Ovary (tissue), 9 donors: ENCODE measurements around the gene UBFD1. TPM values are rescaled to one million over a fixed set of nuclear protein-coding genes. Genes with fewer than 3 reads are reported as not detected.

Experiments
- DNase-seq, 5 donors: peaks; one replicate each; pipeline ENCODE4 v3.0.0-alpha.2; 2019 to 2020
- H3K27ac ChIP-seq, 2 donors: fragments of 200-600 bp; one replicate each; pipeline versions ENCODE4 v1.5.1 to v1.8.0; 2019 to 2022
- H3K27me3 ChIP-seq: fragments of 200-600 bp; one replicate; pipeline ENCODE4 v1.8.0; 2022
- H3K36me3 ChIP-seq: fragments of 200-600 bp; sonication (generic); one replicate; pipeline ENCODE4 v1.5.1; 2019
- H3K4me1 ChIP-seq: one replicate; pipeline ENCODE4 v1.8.1; 2013; ENCODE audit warnings: mild to moderate bottlenecking, moderate library complexity; ENCODE audit not compliant: insufficient read depth
- H3K4me3 ChIP-seq: fragments of 200-600 bp; sonication (generic); one replicate; pipeline ENCODE4 v1.5.1; 2017
- H3K9me3 ChIP-seq, 2 donors: fragments of 200-600 bp in 1 of 2; sonication (generic) in 1 of 2; one replicate each; pipeline versions ENCODE4 v1.5.1 to v1.8.1; 2013 to 2019; ENCODE audit warnings: mild to moderate bottlenecking in 1 of 2, moderate library complexity in 1 of 2
- CTCF ChIP-seq, 3 donors: fragments of 450-650 bp in 2 of 3; fragments of 200-600 bp in 1 of 3; IDR thresholded peaks; one replicate each; pipeline versions ENCODE4 v1.5.1 to v1.8.0; 2016 to 2022; ENCODE audit warnings: antibody characterized with exemption in 3 of 3, mild to moderate bottlenecking in 1 of 3
- EP300 ChIP-seq: sonication (generic); formaldehyde crosslinking; IDR thresholded peaks from one replicate; pipeline ENCODE4 v1.6.1; 2017; ENCODE audit warnings: antibody characterized with exemption
- POLR2A ChIP-seq: fragments of 450-650 bp; IDR thresholded peaks from one replicate; pipeline ENCODE4 v1.6.1; 2017; ENCODE audit warnings: antibody characterized with exemption, mild to moderate bottlenecking, moderate library complexity
- WGBS, 3 donors: extraction: QIAGEN DNeasy Blood & Tissue Kit in 1 of 3; methylation state at CpG; one replicate each; pipeline versions ENCODE4 v1.1.5 to v1.1.7; 2013 to 2017; 5-methylcytosine and 5-hydroxymethylcytosine counted together
- intact Hi-C, 4 donors: fragments of 100-400 bp; cut with DNase I; formaldehyde crosslinking; loops; one replicate each; pipeline versions ENCODE4 v1.11.0 to v1.15.1; 2022 to 2023
- polyA plus RNA-seq, 2 donors: library from polyadenylated mRNA; stranded (reverse); fragments of 200-250 nt in 1 of 2; fragments of 350-450 nt in 1 of 2; fragmentation: Illumina TruSeq in 1 of 2; extraction: RNeasy Lipid Tissue Mini Kit (QIAGEN cat#74804) in 1 of 2; gene quantifications; one replicate each; pipeline ENCODE4 v1.2.3, GENCODE V29; 2013 to 2014
- total RNA-seq, 7 donors: library from RNA; depleted of rRNA in 2 of 7; stranded (reverse); fragments of >200 nt in 2 of 7; fragmentation: NEBNext Ultra II Directional in 3 of 7; extraction: Animal tissue kit (Norgen Biotek cat#: 25700) in 3 of 7; gene quantifications; one replicate each; pipeline versions ENCODE4 v1.1.0 to v1.2.4, GENCODE V29; 2016 to 2023
- donor health status: DM: no; HTN: no; CAD: no; lungs with moderate emphysema.
- donor health status: DM: no; HTN: no; CAD: no.
- donor health status: Bipolar disorder and iron deficiency.
- donor health status: DM: yes; HTN: yes; CAD: no.
- donor health status: DM: no; HTN: no; CAD: no.
- donor health status: DM: yes; HTN: yes; CAD: no.

Gene UBFD1
- total and polyA plus RNA-seq, 9 donors, result 13.8 to 67.4 (median 54.0) TPM

- WGBS, 3 donors, result 84 to 93% (median 91%) methylated on average over 4 of the region's 4 CpGs
- no peak for TF ChIP-seq POLR2A
- TF ChIP-seq CTCF (IDR thresholded peaks at IDR 0.05), result no peak
- no peak for TF ChIP-seq EP300
- Histone ChIP-seq H3K4me1 (peaks cover 8% of the 10 kb centered on the region), H3K27ac (no peak overlapping the region), H3K27me3 (no peaks in the 10 kb centered on the region), H3K9me3 (no peaks in the 10 kb centered on the region), H3K36me3 (no peaks in the 10 kb centered on the region), H3K4me3 (no peak overlapping the region)
- no peak for DNase-seq
- intact Hi-C loops, result loop anchor here in 1 of 4 donors (5.0 kb wide), 1 partner anchor 45 kb away; the partner anchor contains the start of genes EARS2 and UBFD1
These were observed 45.3 kb upstream of the UBFD1 start for GRCh38 chr16:23512168-23512695.

DNA sequence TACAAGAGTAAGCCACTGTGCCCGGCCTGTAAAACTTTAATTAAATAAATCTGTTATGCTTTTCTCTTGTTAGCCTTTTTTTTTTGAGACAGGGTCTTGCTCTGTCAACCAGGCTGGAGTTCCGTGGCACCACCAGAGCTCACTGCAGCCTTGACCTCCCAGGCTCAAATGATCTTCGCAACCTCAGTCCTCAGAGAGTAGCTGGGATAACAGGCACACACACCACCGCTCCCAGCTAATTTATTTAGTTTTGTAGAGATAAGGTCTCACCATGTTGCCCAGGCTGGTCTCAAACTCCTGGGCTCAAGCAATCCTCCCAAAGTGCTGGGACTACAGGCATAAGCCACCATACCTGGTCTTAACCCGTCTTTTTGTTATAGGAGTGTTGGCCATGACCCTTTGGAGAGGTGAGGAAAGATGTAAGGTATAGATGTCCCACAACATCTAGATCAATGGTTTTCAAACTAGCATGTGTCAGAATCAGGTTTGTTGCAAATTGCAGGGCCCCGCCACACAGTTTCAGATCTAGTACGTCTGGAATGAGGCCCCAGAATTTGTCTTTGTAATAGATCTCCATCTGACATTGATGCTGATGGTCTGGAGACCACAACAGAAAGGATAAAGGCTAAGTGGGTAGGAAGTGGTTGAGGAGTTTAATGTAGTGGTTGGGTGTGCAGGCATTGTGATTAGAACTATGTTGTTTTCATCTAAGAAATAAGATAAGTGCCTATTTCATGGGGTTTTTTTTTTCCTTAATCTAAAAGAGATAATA is 43.0 kb upstream of the UBFD1 start:
- no peak for DNase-seq
- TF ChIP-seq EP300, result no peak
- no peak for TF ChIP-seq CTCF (IDR thresholded peaks at IDR 0.05)
- no peak for TF ChIP-seq POLR2A
- intact Hi-C loops, result loop anchor here in 1 of 4 donors (5.0 kb wide), 1 partner anchor 43 kb away; the partner anchor contains the start of genes EARS2 and UBFD1
- Histone ChIP-seq H3K27ac (no peak overlapping the region), H3K36me3 (no peaks in the 10 kb centered on the region), H3K9me3 (no peaks in the 10 kb centered on the region), H3K4me1 (no peaks in the 10 kb centered on the region), H3K27me3 (no peaks in the 10 kb centered on the region), H3K4me3 (no peak overlapping the region)
- 80 to 84% (median 82%) methylated on average over 7 of the region's 7 CpGs for WGBS, 3 donors

DNA sequence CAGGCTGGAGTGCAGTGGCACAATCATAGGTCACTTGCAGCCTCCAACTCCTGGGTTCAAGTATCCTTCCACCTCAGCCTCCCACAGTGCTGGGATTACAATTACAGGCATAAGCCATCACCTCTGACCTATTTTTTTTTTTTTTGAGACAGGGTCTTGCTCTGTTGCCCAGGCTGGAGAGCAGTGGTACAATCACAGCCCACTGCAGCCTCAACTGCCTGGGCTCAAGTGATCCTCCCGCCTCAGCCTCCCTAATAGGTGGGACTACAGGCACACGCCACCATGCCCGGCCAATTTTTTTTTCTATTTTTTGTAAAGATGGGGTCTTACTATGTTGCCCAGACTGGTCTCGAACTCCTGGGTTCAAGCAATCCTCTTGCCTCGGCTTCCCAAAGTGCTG is 41.6 kb upstream of the UBFD1 start:
- intact Hi-C loops, result no loop called here
- no peaks in the 10 kb centered on the region for H3K27me3 ChIP-seq
- TF ChIP-seq POLR2A, result no peak
- no peak for TF ChIP-seq CTCF (IDR thresholded peaks at IDR 0.05)
- TF ChIP-seq EP300, result no peak
- H3K4me1 ChIP-seq, result no peaks in the 10 kb centered on the region
- H3K9me3 ChIP-seq, result no peaks in the 10 kb centered on the region
- no peak overlapping the region for H3K27ac ChIP-seq
- H3K36me3 ChIP-seq, result no peaks in the 10 kb centered on the region
- H3K4me3 ChIP-seq, result no peak overlapping the region
- DNase-seq, result no peak
- WGBS, 3 donors, result 95 to 97% (median 97%) methylated on average over 5 of the region's 5 CpGs

- no peak overlapping the region for H3K27ac ChIP-seq
- 80 to 86% (median 86%) methylated on average over 4 of the region's 4 CpGs for WGBS, 3 donors
- H3K4me1 ChIP-seq, result no peaks in the 10 kb centered on the region
- H3K4me3 ChIP-seq, result no peak overlapping the region
- no peaks in the 10 kb centered on the region for H3K27me3 ChIP-seq
- no peak for DNase-seq
- no peaks in the 10 kb centered on the region for H3K36me3 ChIP-seq
- no peak for TF ChIP-seq POLR2A
- no peak for TF ChIP-seq CTCF (IDR thresholded peaks at IDR 0.05)
- no peak for TF ChIP-seq EP300
- intact Hi-C loops, result no loop called here
- H3K9me3 ChIP-seq, result no peaks in the 10 kb centered on the region
These were observed 41.0 kb upstream of the UBFD1 start for GRCh38 chr16:23516366-23517137.
